ENCODE measurements around the gene PTPN3.
"Not testable (repeated sequence)": the region's sequence is repeated elsewhere in the genome, so short reads cannot be mapped to it uniquely, and the experiment has no call there.

PTPN3 gene

GRCh38 chr9:109344866-109345265 lies 153.2 kb downstream of the PTPN3 start:
- DNase-seq (ENCODE audit: low read depth, low spot score) = no peak

DNA sequence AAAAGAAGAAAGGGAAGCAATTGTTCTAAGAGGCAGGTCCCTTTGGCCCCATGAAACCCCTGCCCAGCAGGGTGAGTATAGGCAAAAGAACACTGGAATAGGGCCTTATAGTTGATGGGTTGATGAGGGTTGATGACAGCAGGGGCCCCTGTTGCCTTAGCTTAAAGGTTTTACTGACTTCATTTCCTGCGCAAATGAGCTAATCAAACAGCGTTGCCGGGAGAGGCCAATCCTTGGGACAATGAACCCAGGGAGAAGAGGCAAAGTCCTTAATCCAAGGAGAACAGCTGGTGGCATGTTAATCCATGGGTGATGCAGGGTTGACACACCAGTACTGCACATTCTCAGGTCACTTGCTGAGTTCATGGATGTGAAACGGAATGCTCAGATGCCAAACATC lies 155.2 kb downstream of the PTPN3 start:
- DNase-seq (ENCODE audit: low read depth, low spot score) = no peak

DNA sequence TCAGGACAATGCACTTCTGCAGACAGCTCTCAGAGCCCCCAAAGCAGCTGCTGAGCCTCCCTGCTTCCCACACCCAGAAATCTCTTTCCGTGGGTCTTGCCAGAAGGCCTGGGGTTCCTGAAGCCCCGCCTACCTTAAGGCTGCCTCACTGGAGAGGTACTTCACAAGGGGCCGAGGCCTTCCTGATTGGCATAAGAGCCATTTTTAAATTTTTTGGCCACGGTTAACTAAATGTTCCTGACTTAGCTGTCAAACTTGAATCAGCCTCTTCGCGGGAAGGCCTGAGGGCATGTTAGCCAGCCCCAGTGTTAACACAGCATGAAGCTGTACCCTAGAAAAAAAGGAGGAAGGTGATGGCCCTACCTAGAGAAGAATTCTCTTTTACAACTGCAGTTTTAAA lies 156.5 kb downstream of the PTPN3 start:
- no peak for DNase-seq (ENCODE audit: low read depth, low spot score)

DNA sequence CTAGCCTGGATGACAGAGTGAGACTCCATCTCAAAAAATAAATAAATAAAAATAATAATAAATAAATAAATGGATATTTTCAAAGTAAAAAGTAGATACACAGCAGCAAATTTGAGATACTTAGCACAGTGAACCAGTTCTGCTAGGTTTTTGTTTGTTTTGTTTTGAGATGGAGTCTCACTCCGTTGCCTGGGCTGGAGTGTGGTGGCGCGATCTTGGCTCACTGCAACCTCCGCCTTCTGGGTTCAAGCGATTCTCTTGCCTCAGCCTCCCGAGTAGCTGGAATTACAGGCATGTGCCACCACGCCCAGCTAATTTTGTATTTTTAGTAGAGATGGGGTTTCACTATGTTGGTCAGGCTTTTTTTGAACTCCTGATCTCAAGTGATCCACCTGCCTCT lies 157.1 kb downstream of the PTPN3 start:
- DNase-seq (ENCODE audit: low read depth, low spot score) = not testable (repeated sequence)

DNA sequence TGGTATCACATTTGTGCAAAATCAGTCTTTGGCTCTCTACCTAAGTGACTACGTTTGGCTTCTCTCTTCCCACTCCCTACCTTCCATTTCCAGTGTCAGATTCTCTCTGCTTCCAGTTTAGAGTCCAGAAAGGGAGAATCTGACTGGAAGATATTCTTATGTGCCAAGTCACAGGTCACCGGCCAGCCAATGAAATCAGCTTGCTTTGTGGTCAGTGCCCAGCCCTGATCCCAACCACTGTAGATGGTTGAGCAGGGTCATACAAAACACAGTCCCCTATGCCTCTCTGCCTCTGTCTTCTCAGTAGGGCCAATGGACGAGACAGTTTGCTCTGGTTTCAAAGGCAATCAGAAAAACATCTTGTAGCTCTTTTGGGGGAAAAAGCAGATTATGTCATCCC lies 161.7 kb downstream of the PTPN3 start:
- no peak for DNase-seq (ENCODE audit: low read depth, low spot score)

DNA sequence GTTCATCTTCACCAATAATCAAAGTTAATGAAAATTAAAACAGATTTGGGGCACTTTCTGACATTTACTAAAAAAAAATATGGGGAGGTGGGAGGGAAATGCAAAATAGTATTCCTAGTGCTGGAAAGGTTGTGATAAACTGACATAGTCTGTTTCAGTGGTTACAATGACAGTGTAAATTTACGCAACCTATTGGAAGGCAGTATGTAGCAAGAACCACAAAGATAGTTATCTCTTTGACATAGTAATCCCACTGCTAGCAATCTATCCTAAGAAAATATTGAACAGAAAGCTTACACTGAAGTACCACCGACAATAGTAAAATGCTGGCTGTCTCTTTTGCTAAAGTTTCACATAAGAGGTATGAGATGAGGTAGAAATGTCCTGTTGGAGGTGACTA lies 162.2 kb downstream of the PTPN3 start:
- DNase-seq (ENCODE audit: low read depth, low spot score) = no peak

- DNase-seq (ENCODE audit: low read depth, low spot score) = no peak
These were observed 163.0 kb downstream of the PTPN3 start for GRCh38 chr9:109335121-109335520.

- DNase-seq (ENCODE audit: low read depth, low spot score) = no peak
These were observed 166.8 kb downstream of the PTPN3 start for GRCh38 chr9:109331353-109331752.

DNA sequence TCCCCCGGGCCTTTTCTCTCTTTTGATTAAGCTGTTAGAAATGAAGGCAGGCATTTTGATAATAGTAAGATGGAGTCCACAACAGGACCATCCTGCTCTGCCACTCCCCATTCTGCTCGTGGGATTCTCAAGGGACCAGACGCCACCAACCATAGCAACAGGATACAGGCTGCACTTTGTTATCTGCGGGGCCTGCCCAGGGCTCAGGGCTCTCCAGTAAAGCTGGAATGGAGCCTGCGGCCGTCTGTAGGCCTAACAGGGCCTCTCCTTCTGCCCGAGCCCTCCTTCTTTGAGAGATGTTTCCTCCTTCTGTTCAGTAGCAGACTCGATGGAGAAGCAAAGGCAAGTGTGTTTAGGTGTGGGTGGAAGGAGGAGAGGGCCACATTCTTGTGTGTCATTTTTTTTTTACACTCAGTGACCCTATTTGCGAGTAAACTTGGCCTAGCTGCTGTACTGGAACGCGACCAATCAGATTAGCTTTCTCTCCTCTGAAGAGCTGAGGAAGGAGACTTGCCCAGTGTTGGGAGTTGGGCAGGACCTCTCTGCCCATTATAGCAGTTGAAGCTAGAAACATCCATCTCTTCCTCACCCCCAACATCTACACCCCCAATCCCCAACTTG lies 168.4 kb downstream of the PTPN3 start:
- DNase-seq (ENCODE audit: low read depth, low spot score) = no peak

- no peak for DNase-seq (ENCODE audit: low read depth, low spot score)
These were observed 169.0 kb downstream of the PTPN3 start for GRCh38 chr9:109328978-109329637.
